HG03064 (cell line): ENCODE measurements around the gene SPATA2L.
A peak's percentile ranks its signal among the peaks of the same experiment; 100 is the strongest.

Source experiments
- ATAC-seq: cut with Tn5 transposase; IDR thresholded peaks from one replicate; pipeline ENCODE4 v1.9.1; 2021; ENCODE audit warnings: low read depth; ENCODE audit not compliant: unreplicated experiment

SPATA2L gene

GRCh38 chr16:89701425-89702406 lies at the start of gene SPATA2L:
SPATA2L (minus strand) TSS chr16:89701705; CDS start chr16:89701232, 473 bp downstream.
- ATAC-seq = peak; percentile 58

GRCh38 chr16:89749637-89750036 lies 48.1 kb upstream of the SPATA2L start:
- ATAC-seq = no peak

- no peak for ATAC-seq
Observed at GRCh38 chr16:89748921-89749320, 47.4 kb upstream of the SPATA2L start.

- ATAC-seq = no peak
Observed at GRCh38 chr16:89748076-89748475, 46.6 kb upstream of the SPATA2L start.

- ATAC-seq = no peak
Observed at GRCh38 chr16:89746043-89746442, 44.5 kb upstream of the SPATA2L start.

- no peak for ATAC-seq
Observed at GRCh38 chr16:89744813-89745212, 43.3 kb upstream of the SPATA2L start.

- ATAC-seq = no peak
Observed at GRCh38 chr16:89742948-89743347, 41.4 kb upstream of the SPATA2L start.

- no peak for ATAC-seq
Observed at GRCh38 chr16:89741342-89742014, 40.0 kb upstream of the SPATA2L start.

GRCh38 chr16:89739383-89739782 lies 37.9 kb upstream of the SPATA2L start:
- ATAC-seq = no peak

- ATAC-seq = no peak
Observed at GRCh38 chr16:89738538-89739317, 37.2 kb upstream of the SPATA2L start.

GRCh38 chr16:89738072-89738377 lies 36.5 kb upstream of the SPATA2L start:
- no peak for ATAC-seq

- ATAC-seq = no peak
Observed at GRCh38 chr16:89737341-89738071, 36.0 kb upstream of the SPATA2L start.

GRCh38 chr16:89736554-89736953 lies 35.0 kb upstream of the SPATA2L start:
- ATAC-seq = no peak

- no peak for ATAC-seq
Observed at GRCh38 chr16:89733792-89734191, 32.3 kb upstream of the SPATA2L start.

- no peak for ATAC-seq
Observed at GRCh38 chr16:89733322-89733721, 31.8 kb upstream of the SPATA2L start.

- ATAC-seq = no peak
Observed at GRCh38 chr16:89732918-89733242, 31.4 kb upstream of the SPATA2L start.

GRCh38 chr16:89732142-89732917 lies 30.8 kb upstream of the SPATA2L start:
- no peak for ATAC-seq

GRCh38 chr16:89730610-89731234 lies 29.2 kb upstream of the SPATA2L start:
- no peak for ATAC-seq

- ATAC-seq = no peak
Observed at GRCh38 chr16:89729863-89730593, 28.5 kb upstream of the SPATA2L start.
